M059J (cell line): Measurements from ENCODE around the gene PARD3B. TPM values are rescaled to one million over a fixed set of nuclear protein-coding genes. Genes with fewer than 3 reads are reported as not detected.
A peak's percentile ranks its signal among the peaks of the same experiment; 100 is the strongest.

Source experiments
- DNase-seq: peaks from one replicate; pipeline ENCODE4 v3.0.0-alpha.2; 2012; ENCODE audit warnings: low read depth
- total RNA-seq: library from RNA; depleted of rRNA; stranded (reverse); fragments of >200 nt; shearing (Covaris generic); gene quantifications from 2 replicates; pipeline ENCODE4 v1.2.3, GENCODE V29; 2014

Gene PARD3B
- total RNA-seq, 1 experiment from 2014 or later: 1.6 TPM

GRCh38 chr2:205056151-205056561, 510.9 kb downstream of the PARD3B start:
- DNase-seq: no peak

DNA sequence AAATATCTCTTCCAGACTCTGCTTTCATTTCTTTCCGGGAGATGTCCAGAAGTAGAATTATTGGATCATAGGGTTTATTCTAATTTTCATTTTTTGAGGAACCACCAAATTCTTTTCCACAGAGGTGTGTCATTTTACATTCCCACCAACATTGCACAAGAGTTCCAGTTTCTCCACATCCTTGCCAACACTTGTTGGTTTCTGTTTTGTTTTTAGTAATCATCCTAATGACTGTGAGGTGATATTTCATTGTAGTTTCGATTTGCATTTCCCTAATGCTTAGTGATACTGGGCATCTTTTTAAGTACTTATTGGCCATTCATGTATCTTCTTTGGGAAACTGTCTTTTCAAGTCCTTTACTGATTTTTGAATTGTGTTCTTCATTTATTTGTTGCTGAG, 513.1 kb downstream of the PARD3B start:
- DNase-seq: peak; percentile 18

- DNase-seq: peak; percentile 68
These were observed 515.0 kb downstream of the PARD3B start for GRCh38 chr2:205060269-205060668.

DNA sequence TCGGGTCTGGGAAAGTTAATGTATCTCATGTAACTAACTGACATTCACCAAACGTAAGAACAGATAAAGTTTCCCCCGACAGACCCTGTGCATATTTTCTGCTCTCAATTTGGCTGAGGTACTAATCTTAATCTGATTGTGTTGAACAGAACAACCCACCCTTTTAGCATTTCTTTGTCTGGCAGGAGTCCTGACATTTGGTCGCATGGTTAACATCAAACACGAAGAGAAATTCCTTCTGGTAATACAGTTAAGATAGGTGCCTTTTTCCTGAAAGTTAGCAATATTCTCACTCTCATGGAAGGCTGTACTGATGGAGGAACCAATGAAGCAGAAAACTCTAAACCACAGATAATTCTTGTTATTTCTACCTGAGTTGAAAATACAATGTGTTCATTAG, 520.8 kb downstream of the PARD3B start:
- no peak for DNase-seq

DNA sequence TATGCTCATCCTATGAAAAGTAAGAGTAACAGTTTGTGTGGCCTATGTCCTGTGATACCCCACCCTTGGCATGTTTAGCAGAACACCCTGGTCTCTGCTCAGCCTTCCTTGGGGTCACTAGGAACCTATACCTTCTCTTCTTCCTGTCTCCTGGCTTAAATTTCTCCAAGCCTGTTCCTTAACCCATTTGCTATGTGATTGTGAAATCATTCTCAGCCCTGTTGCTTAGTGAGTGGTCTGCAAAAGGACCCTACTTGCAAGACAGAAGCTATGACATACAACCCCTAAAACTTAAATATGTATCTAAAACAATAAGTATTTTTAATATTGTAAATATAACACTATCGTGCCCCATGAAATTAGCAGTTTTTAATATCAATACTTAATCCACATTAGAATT, 524.7 kb downstream of the PARD3B start:
- no peak for DNase-seq

GRCh38 chr2:205070889-205071288, 525.6 kb downstream of the PARD3B start:
- no peak for DNase-seq

- no peak for DNase-seq
These were observed 528.3 kb downstream of the PARD3B start for GRCh38 chr2:205073433-205074020.

DNA sequence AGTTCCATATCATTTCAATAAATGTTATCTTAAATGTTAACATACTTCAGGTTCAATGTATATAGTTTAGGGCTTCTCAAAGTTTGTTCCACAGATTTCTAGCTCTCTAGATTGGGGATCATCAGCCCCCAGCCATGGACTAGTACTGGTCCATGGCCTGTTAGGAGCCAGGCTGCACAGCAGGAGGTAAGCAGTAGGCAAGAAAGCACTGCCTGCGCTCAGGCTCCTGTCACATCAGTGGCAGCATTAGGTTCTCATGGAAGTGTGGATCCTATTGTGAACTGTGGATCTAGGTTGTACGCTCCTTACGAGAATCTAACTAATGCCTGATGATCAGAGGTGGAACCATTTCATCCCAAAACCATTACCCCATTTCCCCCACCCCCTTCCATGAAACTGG, 531.1 kb downstream of the PARD3B start:
- DNase-seq: no peak

- peak; percentile 18 for DNase-seq
These were observed 531.9 kb downstream of the PARD3B start for GRCh38 chr2:205077159-205077558.

DNA sequence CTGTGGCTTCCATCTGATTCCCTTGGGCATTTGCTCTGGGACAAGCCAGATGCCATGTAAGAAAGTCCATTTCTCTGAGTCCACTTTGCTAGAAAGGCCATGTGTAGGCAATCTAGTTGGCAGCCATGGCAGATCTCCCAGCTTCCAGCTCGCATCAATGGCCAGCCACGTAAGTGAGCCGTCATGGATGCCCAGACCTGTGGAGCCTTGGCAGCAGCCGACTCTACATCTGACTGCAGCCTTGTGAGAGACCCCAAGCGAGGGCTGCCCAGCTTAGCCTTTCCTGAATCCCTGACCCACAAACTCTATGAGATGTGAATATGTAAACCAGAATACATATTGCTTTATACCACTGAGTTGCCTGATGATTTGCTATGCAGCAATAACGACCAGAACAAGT, 533.5 kb downstream of the PARD3B start:
- DNase-seq: no peak

- DNase-seq: no peak
These were observed 533.9 kb downstream of the PARD3B start for GRCh38 chr2:205079173-205079572.

- DNase-seq: no peak
These were observed 541.4 kb downstream of the PARD3B start for GRCh38 chr2:205086662-205087061.

- DNase-seq: no peak
These were observed 542.6 kb downstream of the PARD3B start for GRCh38 chr2:205087862-205088261.

DNA sequence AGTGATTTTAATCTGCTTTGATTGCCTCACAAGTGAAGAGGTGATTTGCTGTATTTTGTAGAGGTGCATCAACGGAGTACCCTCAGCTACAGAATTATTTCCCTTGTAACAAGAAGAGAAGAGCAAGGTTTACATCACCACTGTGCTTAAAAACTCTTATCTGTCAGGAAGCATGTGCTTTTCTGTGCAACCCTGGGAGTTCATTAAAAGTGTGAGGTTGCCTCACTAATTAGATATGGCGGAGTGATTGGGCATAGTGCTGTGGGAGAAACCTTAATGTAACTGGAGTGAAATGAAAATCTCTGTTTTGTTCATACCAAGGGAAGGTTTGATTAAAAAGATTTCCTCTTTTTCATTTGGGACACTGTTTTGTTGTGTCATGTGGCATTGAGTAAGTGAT, 544.7 kb downstream of the PARD3B start:
- no peak for DNase-seq

GRCh38 chr2:205091411-205091810, 546.1 kb downstream of the PARD3B start:
- no peak for DNase-seq

DNA sequence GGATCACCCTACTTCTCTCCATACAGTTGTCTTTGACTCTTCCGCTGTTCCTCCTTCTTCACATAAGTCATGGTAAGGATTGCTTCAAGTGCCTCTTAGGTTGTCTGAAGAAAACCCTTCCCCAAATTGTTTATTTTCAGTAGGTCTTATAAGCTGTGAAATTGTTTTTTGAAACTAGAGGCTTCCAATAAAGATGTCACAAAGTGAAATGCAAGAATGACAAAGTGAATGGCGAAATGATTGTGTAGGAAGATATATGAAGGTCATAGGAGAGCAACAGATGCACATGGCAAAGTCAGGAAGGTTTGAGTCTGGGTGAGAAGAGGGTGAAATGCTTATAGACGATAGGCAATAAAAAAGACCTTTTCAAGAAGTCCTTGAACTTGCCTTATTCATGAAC, 548.8 kb downstream of the PARD3B start:
- no peak for DNase-seq

GRCh38 chr2:205103699-205104098, 558.4 kb downstream of the PARD3B start:
- no peak for DNase-seq

GRCh38 chr2:205107810-205108209, 562.5 kb downstream of the PARD3B start:
- no peak for DNase-seq

- DNase-seq: no peak
These were observed 570.2 kb downstream of the PARD3B start for GRCh38 chr2:205115511-205115910.

DNA sequence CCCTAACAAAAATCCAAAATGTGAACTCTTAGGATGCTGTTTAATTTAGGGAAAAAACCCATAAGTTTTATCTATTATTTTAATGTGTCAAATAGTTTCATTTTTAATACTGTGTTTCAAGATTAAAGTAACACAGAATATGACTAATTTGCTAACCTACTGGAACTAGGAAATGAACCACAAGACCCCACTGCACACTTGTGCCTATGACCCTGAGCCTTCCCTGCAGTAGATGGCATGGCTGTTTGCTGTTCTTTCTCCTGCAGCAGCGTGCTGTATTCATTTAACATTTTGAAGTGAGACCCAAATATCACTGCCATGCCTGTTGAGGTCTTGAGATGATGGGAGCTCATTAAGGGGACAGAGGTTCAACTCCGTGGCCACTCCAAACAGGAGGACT, 571.9 kb downstream of the PARD3B start:
- no peak for DNase-seq

GRCh38 chr2:205119136-205119535, 573.9 kb downstream of the PARD3B start:
- no peak for DNase-seq

DNA sequence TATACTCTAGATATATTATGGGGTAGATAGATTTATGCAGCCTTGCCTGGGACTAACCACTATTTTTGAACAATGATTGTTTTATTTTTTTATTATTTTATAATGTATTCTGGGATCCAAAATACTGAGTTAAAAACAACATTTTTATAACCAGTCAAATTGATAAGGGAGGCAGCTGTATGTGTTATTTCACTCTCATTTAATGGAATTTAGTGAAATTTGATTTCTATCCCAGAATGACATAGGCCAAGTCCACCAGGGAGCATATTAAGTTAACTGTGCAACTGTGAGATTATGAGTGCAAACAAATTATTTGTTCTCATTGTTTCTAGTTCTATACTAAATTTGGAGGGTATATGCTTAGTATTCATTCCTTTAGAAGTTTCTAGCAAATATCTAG, 583.5 kb downstream of the PARD3B start:
- no peak for DNase-seq

GRCh38 chr2:205129531-205129930, 584.3 kb downstream of the PARD3B start:
- no peak for DNase-seq

GRCh38 chr2:205130111-205130829, 585.0 kb downstream of the PARD3B start:
- DNase-seq: no peak
